A549 (cell line): ENCODE measurements around the gene ZNF750. TPM values are rescaled to one million over a fixed set of nuclear protein-coding genes. Genes with fewer than 3 reads are reported as not detected.

Source experiments
- ATAC-seq, 2 experiments: fragments of 200-7000 bp in 1 of 2; fragments of >200 bp in 1 of 2; cut with Nextera tagmentation in 1 of 2; cut with Tn5 transposase in 1 of 2; 3 replicates each; pipeline versions ENCODE4 v1.8.0 to v1.9.1; 2018 to 2020; ENCODE audit warnings: mild to moderate bottlenecking in 1 of 2, moderate library complexity in 1 of 2
- CTCF ChIA-PET: fragments of 300-600 bp; sonication (Branson Sonifier 250); formaldehyde crosslinking; extraction: SDS; loops from one replicate; lab custom pipeline; 2021; ENCODE audit warnings: antibody characterized with exemption, inconsistent platforms; lab: Yijun Ruan, JAX
- POLR2A ChIA-PET: fragments of 350-600 bp; formaldehyde crosslinking; extraction: SDS; loops from one replicate; lab custom pipeline; 2021; ENCODE audit warnings: antibody characterized with exemption, inconsistent platforms; lab: Yijun Ruan, JAX
- DNase-seq, 2 experiments: peaks; one replicate each; pipeline versions ENCODE4 v3.0.0 to v3.0.0-alpha.2; 2011 to 2016; ENCODE audit warnings: low read depth in 1 of 2, low spot score in 1 of 2
- FAIRE-seq: peaks from 2 replicates; lab custom pipeline; 2011; peaks lifted over from hg19 to GRCh38; lab: Jason Lieb, UNC
- H3K27ac ChIP-seq, 2 experiments: fragments of >200 bp; sonication (Bioruptor Twin); formaldehyde crosslinking; 3 replicates each; pipeline ENCODE4 v1.5.1; 2016 to 2017
- H3K4me1 ChIP-seq: fragments of >200 bp; sonication (Bioruptor Twin); formaldehyde crosslinking; 3 replicates; pipeline ENCODE4 v1.6.1; 2016
- H3K4me2 ChIP-seq: fragments of >200 bp; sonication (Bioruptor Twin); formaldehyde crosslinking; 3 replicates; pipeline ENCODE4 v1.6.1; 2016
- H3K4me3 ChIP-seq: fragments of >200 bp; sonication (Bioruptor Twin); formaldehyde crosslinking; 3 replicates; pipeline ENCODE4 v1.5.1; 2016
- H3K9me3 ChIP-seq: fragments of >200 bp; sonication (Bioruptor Twin); formaldehyde crosslinking; 3 replicates; pipeline ENCODE4 v1.6.1; 2016
- ATOH8 ChIP-seq: fragments of 250-450 bp; sonication (Bioruptor Pico); IDR thresholded peaks from 2 replicates; pipeline ENCODE4 v1.5.0; 2020; ENCODE audit warnings: low read depth, mild to moderate bottlenecking, moderate library complexity
- CBX2 ChIP-seq: fragments of 200-600 bp; sonication (generic); IDR thresholded peaks from 2 replicates; pipeline ENCODE4 v1.6.1; 2016; ENCODE audit warnings: low read depth, mild to moderate bottlenecking, borderline replicate concordance
- CHD4 ChIP-seq: fragments of 200-600 bp; sonication (generic); IDR thresholded peaks from 2 replicates; pipeline ENCODE4 v1.6.1; 2016; ENCODE audit warnings: antibody characterized with exemption, mild to moderate bottlenecking, borderline replicate concordance
- CTCF ChIP-seq: fragments of >200 bp; sonication (Bioruptor Twin); formaldehyde crosslinking; IDR thresholded peaks from 3 replicates; pipeline ENCODE4 v1.5.1; 2016
- E2F6 ChIP-seq: IDR thresholded peaks from 2 replicates; pipeline ENCODE4 v1.6.1; 2012; ENCODE audit warnings: low read depth, borderline replicate concordance
- EHMT2 ChIP-seq: fragments of 200-600 bp; sonication (generic); IDR thresholded peaks from 2 replicates; pipeline ENCODE4 v1.6.1; 2016; ENCODE audit warnings: antibody characterized with exemption, low read depth, mild to moderate bottlenecking, moderate library complexity
- FOXS1 ChIP-seq: fragments of 250-450 bp; sonication (Bioruptor Pico); IDR thresholded peaks from 2 replicates; pipeline ENCODE4 v1.5.0; 2020; ENCODE audit warnings: mild to moderate bottlenecking, moderate library complexity
- GATA3 ChIP-seq: IDR thresholded peaks from 2 replicates; pipeline ENCODE4 v1.6.1; 2012; ENCODE audit warnings: borderline replicate concordance
- HDAC2 ChIP-seq: fragments of 200-600 bp; sonication (generic); IDR thresholded peaks from 2 replicates; pipeline ENCODE4 v1.6.1; 2016
- HOXA7 ChIP-seq: fragments of 250-450 bp; sonication (Bioruptor Pico); IDR thresholded peaks from 2 replicates; pipeline ENCODE4 v1.5.0; 2020; ENCODE audit warnings: mild to moderate bottlenecking, moderate library complexity
- HOXB5 ChIP-seq: fragments of 250-450 bp; sonication (Bioruptor Pico); IDR thresholded peaks from 2 replicates; pipeline ENCODE4 v1.5.0; 2020; ENCODE audit warnings: mild to moderate bottlenecking, moderate library complexity
- KDM1A ChIP-seq: fragments of 200-600 bp; sonication (generic); IDR thresholded peaks from 2 replicates; pipeline ENCODE4 v1.6.1; 2016; ENCODE audit warnings: low read depth, mild to moderate bottlenecking
- MAZ ChIP-seq: fragments of 150-350 bp; IDR thresholded peaks from 2 replicates; pipeline ENCODE4 v1.6.1; 2014; ENCODE audit warnings: antibody characterized with exemption, low read depth, low read length, borderline replicate concordance
- NPAS2 ChIP-seq: fragments of 250-450 bp; sonication (Bioruptor Pico); IDR thresholded peaks from 2 replicates; pipeline ENCODE4 v1.8.0; 2022; ENCODE audit warnings: mild to moderate bottlenecking, moderate library complexity, borderline replicate concordance
- NR3C1 ChIP-seq: fragments of >200 bp; sonication (Bioruptor Twin); formaldehyde crosslinking; IDR thresholded peaks from 3 replicates; pipeline ENCODE4 v1.6.1; 2017
- PHF8 ChIP-seq: fragments of 200-600 bp; sonication (generic); IDR thresholded peaks from 2 replicates; pipeline ENCODE4 v1.6.1; 2016; ENCODE audit warnings: low read depth, mild to moderate bottlenecking, antibody characterized with exemption, moderate library complexity, borderline replicate concordance
- POLR2AphosphoS2 ChIP-seq: conservative IDR thresholded peaks from 2 replicates; pipeline ENCODE4 v1.6.1; 2012; ENCODE audit warnings: low read length, improper control_type of control experiment, inconsistent platforms
- RAD21 ChIP-seq, 2 experiments: fragments of >200 bp in 1 of 2; sonication (Bioruptor Twin) in 1 of 2; formaldehyde crosslinking in 1 of 2; IDR thresholded peaks in 1 of 2; conservative IDR thresholded peaks in 1 of 2; 2 replicates in 1 of 2; 3 replicates in 1 of 2; pipeline ENCODE4 v1.6.1; 2012 to 2018; ENCODE audit warnings: inconsistent platforms in 1 of 2
- RFX5 ChIP-seq: fragments of 450-650 bp; IDR thresholded peaks from 2 replicates; pipeline ENCODE4 v1.7.1; 2014; ENCODE audit warnings: antibody characterized with exemption, mild to moderate bottlenecking, moderate library complexity
- USF2 ChIP-seq: fragments of 450-650 bp; IDR thresholded peaks from 2 replicates; pipeline ENCODE4 v1.6.1; 2014; ENCODE audit warnings: antibody characterized with exemption
- ZFP36 ChIP-seq: fragments of 450-650 bp; IDR thresholded peaks from 2 replicates; pipeline ENCODE4 v1.6.1; 2014; ENCODE audit warnings: borderline replicate concordance; ENCODE audit not compliant: partially characterized antibody
- ZNF302 ChIP-seq: fragments of 250-450 bp; sonication (Bioruptor Pico); IDR thresholded peaks from 2 replicates; pipeline ENCODE4 v1.9.0; 2021; ENCODE audit warnings: inconsistent platforms, mild to moderate bottlenecking, moderate library complexity
- WGBS: methylation state at CpG from one replicate; pipeline ENCODE4 v1.1.6; 2017; ENCODE audit errors: missing lambda C conversion rate; 5-methylcytosine and 5-hydroxymethylcytosine counted together
- polyA plus RNA-seq, 4 experiments: library from polyadenylated mRNA; depleted of rRNA in 3 of 4; stranded (reverse); fragments of >200 nt; fragmentation: RNase III in 1 of 4; extraction: RNeasy Plus Mini Kit Qiagen cat#74134 plus additional on column Dnase treatment in 1 of 4; gene quantifications; 2 replicates in 3 of 4; 3 replicates in 1 of 4; pipeline ENCODE4 v1.2.3, GENCODE V29; 2011 to 2017

The ZNF750 gene
- polyA plus RNA-seq, 2 of the 4 experiments (the other 2 are of a cell fraction), result not detected

GRCh38 chr17:82780195-82780594 is 59.6 kb downstream of the ZNF750 start:
- ChIA-PET POLR2A (no interaction called here), CTCF (interaction anchor here (0.6 to 20.7 kb wide), 14 partner anchors 9 to 423 kb away, joined by 3 to 450 read pairs (median 4); partner anchors contain the start of gene FN3KRP)
- TF ChIP-seq RFX5, result no peak
- no peak for TF ChIP-seq KDM1A
- TF ChIP-seq PHF8, result no peak
- TF ChIP-seq USF2, result no peak
- no peak for TF ChIP-seq HOXB5
- TF ChIP-seq HDAC2, result no peak
- TF ChIP-seq EHMT2, result no peak
- no peak for TF ChIP-seq CHD4
- TF ChIP-seq FOXS1 (CRISPR knock-in tag), result no peak
- no peak for TF ChIP-seq MAZ
- TF ChIP-seq ATOH8 (CRISPR knock-in tag), result no peak
- TF ChIP-seq ZNF302 (CRISPR knock-in tag), result no peak
- no peak for TF ChIP-seq RAD21 (conservative IDR thresholded peaks at IDR 0.05 in 1 of 2, IDR thresholded peaks at IDR 0.05 in 1 of 2)
- no peak for TF ChIP-seq NPAS2
- no peak for TF ChIP-seq HOXA7 (CRISPR knock-in tag)
- TF ChIP-seq GATA3, result no peak
- TF ChIP-seq CTCF, result no peak
- no peak for TF ChIP-seq NR3C1
- FAIRE-seq (no peak), DNase-seq (no peak), ATAC-seq (no peak)
- WGBS, result 92% methylated on average over 12 of the region's 12 CpGs
- Histone ChIP-seq H3K27ac (no peak overlapping the region), H3K4me2 (no peak overlapping the region), H3K4me1 (no peaks in the 10 kb centered on the region), H3K9me3 (no peaks in the 10 kb centered on the region), H3K4me3 (no peak overlapping the region)

GRCh38 chr17:82779541-82779940 is 60.3 kb downstream of the ZNF750 start:
- TF ChIP-seq E2F6, result no peak
- no peak for TF ChIP-seq ZFP36
- no peak for TF ChIP-seq POLR2AphosphoS2
- no peak for TF ChIP-seq USF2
- no peak for TF ChIP-seq CBX2
- TF ChIP-seq NPAS2, result no peak
- Histone ChIP-seq H3K4me1 (no peaks in the 10 kb centered on the region), H3K27ac (no peak overlapping the region), H3K9me3 (no peaks in the 10 kb centered on the region), H3K4me3 (no peak overlapping the region), H3K4me2 (no peak overlapping the region)
- FAIRE-seq, result no peak
- CTCF ChIA-PET, result interaction anchor here (1.0 to 20.7 kb wide), 6 partner anchors 12 to 135 kb away, joined by 3 to 450 read pairs (median 50); no protein-coding TSS in a partner anchor
- no peak for ATAC-seq
- POLR2A ChIA-PET, result no interaction called here
- WGBS, result 91% methylated on average over 23 of the region's 23 CpGs
- no peak for DNase-seq

Other genes with a start within 250 kb of the ZNF750 start
- gene WDR45B, start 191.6 kb downstream of the ZNF750 start, polyA plus RNA-seq (2011; rRNA removed), result 124 and 138 TPM in 2 replicates
- gene WDR45B, start 191.6 kb downstream of the ZNF750 start, polyA plus RNA-seq (2017; fragmentation: RNase III; extraction: RNeasy Plus Mini Kit Qiagen cat#74134 plus additional on column Dnase treatment), result 88.2 to 94.0 TPM (median 89.6 TPM) in 3 replicates
- 5.6 and 5.8 TPM in 2 replicates for gene RAB40B, start 141.3 kb downstream of the ZNF750 start, polyA plus RNA-seq (2011; rRNA removed)
- gene RAB40B, start 141.3 kb downstream of the ZNF750 start, polyA plus RNA-seq (2017; fragmentation: RNase III; extraction: RNeasy Plus Mini Kit Qiagen cat#74134 plus additional on column Dnase treatment), result 6.1 to 9.9 TPM (median 9.4 TPM) in 3 replicates
- 41.1 and 41.7 TPM in 2 replicates for gene FN3KRP, start 123.3 kb downstream of the ZNF750 start, polyA plus RNA-seq (2011; rRNA removed)
- gene FN3KRP, start 123.3 kb downstream of the ZNF750 start, polyA plus RNA-seq (2017; fragmentation: RNase III; extraction: RNeasy Plus Mini Kit Qiagen cat#74134 plus additional on column Dnase treatment), result 60.2 to 62.8 TPM (median 62.4 TPM) in 3 replicates
- gene FN3K, start 104.4 kb downstream of the ZNF750 start, polyA plus RNA-seq (2011; rRNA removed), result 1.3 and 1.7 TPM in 2 replicates
- gene FN3K, start 104.4 kb downstream of the ZNF750 start, polyA plus RNA-seq (2017; fragmentation: RNase III; extraction: RNeasy Plus Mini Kit Qiagen cat#74134 plus additional on column Dnase treatment), result 7.7 to 13.2 TPM (median 11.9 TPM) in 3 replicates
- gene TBCD, start 88.0 kb downstream of the ZNF750 start, polyA plus RNA-seq (2011; rRNA removed), result 33.5 and 44.7 TPM in 2 replicates
- gene TBCD, start 88.0 kb downstream of the ZNF750 start, polyA plus RNA-seq (2017; fragmentation: RNase III; extraction: RNeasy Plus Mini Kit Qiagen cat#74134 plus additional on column Dnase treatment), result 47.4 to 51.6 TPM (median 49.1 TPM) in 3 replicates
- gene METRNL, start 239.6 kb upstream of the ZNF750 start, polyA plus RNA-seq (2011; rRNA removed), result 1.4 and 1.7 TPM in 2 replicates
- 6.4 to 9.2 TPM (median 8.7 TPM) in 3 replicates for gene METRNL, start 239.6 kb upstream of the ZNF750 start, polyA plus RNA-seq (2017; fragmentation: RNase III; extraction: RNeasy Plus Mini Kit Qiagen cat#74134 plus additional on column Dnase treatment)